Breast epithelium (tissue), 4 donors: ENCODE results near the gene NKIRAS2. TPM values are rescaled to one million over a fixed set of nuclear protein-coding genes. Genes with fewer than 3 reads are reported as not detected.

Experiments used
- DNase-seq, 2 donors: peaks; one replicate each; pipeline ENCODE4 v3.0.0-alpha.2; 2019; ENCODE audit warnings: low spot score in 2 of 2
- H3K27ac ChIP-seq, 2 donors: fragments of 200-600 bp; sonication (generic) in 1 of 2; one replicate each; pipeline ENCODE4 v1.5.1; 2016 to 2019; ENCODE audit warnings: mild to moderate bottlenecking in 1 of 2
- H3K27me3 ChIP-seq, 2 donors: fragments of 200-600 bp; sonication (generic) in 1 of 2; one replicate each; pipeline versions ENCODE4 v1.5.1 to v1.6.0; 2017 to 2019; ENCODE audit warnings: control low read depth in 1 of 2, mild to moderate bottlenecking in 1 of 2
- H3K36me3 ChIP-seq: fragments of 200-600 bp; one replicate; pipeline ENCODE4 v1.5.1; 2019
- H3K4me1 ChIP-seq, 2 donors: fragments of 200-600 bp; sonication (generic); one replicate each; pipeline ENCODE4 v1.5.1; 2016 to 2019; ENCODE audit warnings: control low read depth in 1 of 2
- H3K4me3 ChIP-seq, 3 donors: fragments of 200-600 bp; sonication (generic); 1 replicate in 2 of 3; 2 replicates in 1 of 3; pipeline ENCODE4 v1.5.1; 2016 to 2019; ENCODE audit warnings: mild to moderate bottlenecking in 3 of 3, moderate library complexity in 2 of 3
- H3K9me3 ChIP-seq, 2 donors: fragments of 200-600 bp; sonication (generic) in 1 of 2; one replicate each; pipeline ENCODE4 v1.5.1; 2016 to 2019; ENCODE audit warnings: control low read depth in 1 of 2
- CTCF ChIP-seq, 3 donors: fragments of 450-650 bp; IDR thresholded peaks; one replicate each; pipeline ENCODE4 v1.5.1; 2016 to 2017; ENCODE audit warnings: antibody characterized with exemption in 3 of 3, mild to moderate bottlenecking in 3 of 3, moderate library complexity in 3 of 3
- POLR2A ChIP-seq: fragments of 450-650 bp; IDR thresholded peaks from one replicate; pipeline ENCODE4 v1.6.1; 2016; ENCODE audit warnings: antibody characterized with exemption, mild to moderate bottlenecking, moderate library complexity
- POLR2AphosphoS5 ChIP-seq, 3 donors: sonication (generic); formaldehyde crosslinking; IDR thresholded peaks; one replicate each; pipeline ENCODE4 v1.6.1; 2017; ENCODE audit warnings: antibody characterized with exemption in 3 of 3
- intact Hi-C: fragments of 100-400 bp; cut with DNase I; formaldehyde crosslinking; loops from one replicate; pipeline ENCODE4 v1.15.1; 2023; ENCODE audit warnings: low total_unique reads
- total RNA-seq, 3 donors: library from RNA; depleted of rRNA; stranded (reverse); fragments of >200 nt; gene quantifications; one replicate each; pipeline ENCODE4 v1.1.0, GENCODE V29; 2016

Gene NKIRAS2
- total RNA-seq, 3 donors from 2014 or later, result 21.6 to 33.8 (median 22.5) TPM

GRCh38 chr17:42023524-42024349 is 3.8 kb downstream of the NKIRAS2 start:
- peak in 1 of 2 donors; percentile 22 for DNase-seq
- intact Hi-C loops, result loop anchor here (10.0 kb wide), 1 partner anchor 59 kb away; the partner anchor contains the start of gene CNP
- no peak for TF ChIP-seq CTCF (IDR thresholded peaks at IDR 0.05)
- TF ChIP-seq POLR2AphosphoS5 (IDR thresholded peaks at IDR 0.05), result no peak
- no peak for TF ChIP-seq POLR2A
- Histone ChIP-seq H3K4me3 (no peak overlapping the region), H3K36me3 (no peaks in the 10 kb centered on the region), H3K27ac (peak overlapping the region; percentile 68 to 69), H3K9me3 (no peaks in the 10 kb centered on the region), H3K4me1 (peaks cover 3 to 7% of the 10 kb centered on the region in 2 donors), H3K27me3 (no peaks in the 10 kb centered on the region)

GRCh38 chr17:42025191-42025579 is 5.3 kb downstream of the NKIRAS2 start:
- Histone ChIP-seq H3K4me1 (peaks cover 3 to 7% of the 10 kb centered on the region in 2 donors), H3K27ac (peak overlapping the region; percentile 69 to 75), H3K36me3 (no peaks in the 10 kb centered on the region), H3K4me3 (no peak overlapping the region), H3K27me3 (no peaks in the 10 kb centered on the region), H3K9me3 (no peaks in the 10 kb centered on the region)
- no peak for DNase-seq
- intact Hi-C loops, result loop anchor here (5.0 to 10.0 kb wide), 2 partner anchors 60 to 87 kb away; partner anchors contain the start of genes CNP and DHX58
- TF ChIP-seq POLR2A (no peak), CTCF (IDR thresholded peaks at IDR 0.05) (no peak), POLR2AphosphoS5 (IDR thresholded peaks at IDR 0.05) (no peak)

DNA sequence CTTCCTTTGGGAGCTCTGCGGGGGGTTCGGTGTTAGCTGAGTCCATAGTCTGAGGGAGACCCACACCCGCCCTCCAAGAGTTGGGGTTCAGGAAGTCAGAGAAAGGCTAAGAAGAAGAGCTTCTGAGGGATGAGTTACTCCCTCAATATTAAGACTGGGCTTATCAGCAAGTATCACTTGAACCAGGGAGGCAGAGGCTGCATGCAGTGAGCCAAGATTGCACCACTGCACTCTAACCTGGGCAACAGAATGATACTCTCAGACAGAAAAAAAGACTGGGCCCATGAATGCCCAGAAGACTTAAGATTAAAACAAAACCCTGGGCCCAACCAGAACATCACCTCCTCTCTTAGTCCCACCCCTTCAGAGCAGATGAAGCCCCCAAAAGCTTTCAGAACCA is 6.0 kb downstream of the NKIRAS2 start:
- intact Hi-C loops, result loop anchor here (5.0 to 10.0 kb wide), 2 partner anchors 61 to 86 kb away; partner anchors contain the start of genes CNP and DHX58
- Histone ChIP-seq H3K27ac (no peak overlapping the region), H3K36me3 (no peaks in the 10 kb centered on the region), H3K27me3 (no peaks in the 10 kb centered on the region), H3K9me3 (no peaks in the 10 kb centered on the region), H3K4me1 (peaks cover 3 to 7% of the 10 kb centered on the region in 2 donors), H3K4me3 (no peak overlapping the region)
- TF ChIP-seq POLR2AphosphoS5 (IDR thresholded peaks at IDR 0.05) (no peak), POLR2A (no peak), CTCF (IDR thresholded peaks at IDR 0.05) (no peak)
- DNase-seq, result no peak

GRCh38 chr17:42026857-42027589 is 7.1 kb downstream of the NKIRAS2 start:
- no peak for DNase-seq
- intact Hi-C loops, result loop anchor here (5.0 to 10.0 kb wide), 2 partner anchors 62 to 85 kb away; partner anchors contain the start of genes CNP and DHX58
- no peak for TF ChIP-seq CTCF (IDR thresholded peaks at IDR 0.05)
- TF ChIP-seq POLR2A, result no peak
- no peak for TF ChIP-seq POLR2AphosphoS5 (IDR thresholded peaks at IDR 0.05)
- Histone ChIP-seq H3K4me3 (no peak overlapping the region), H3K9me3 (no peaks in the 10 kb centered on the region), H3K36me3 (no peaks in the 10 kb centered on the region), H3K4me1 (peaks cover 3 to 7% of the 10 kb centered on the region in 2 donors), H3K27ac (no peak overlapping the region), H3K27me3 (no peaks in the 10 kb centered on the region)
